NB4 (cell line): Measurements from ENCODE around the gene RBMS1.

Source experiments
- DNase-seq: peaks from one replicate; pipeline ENCODE4 v3.0.0; 2010; ENCODE audit warnings: low read depth
- H3K4me3 ChIP-seq: one replicate; pipeline ENCODE4 v1.5.1; 2011; ENCODE audit warnings: mild to moderate bottlenecking, low read depth, low read length, moderate library complexity
- CTCF ChIP-seq: IDR thresholded peaks from one replicate; pipeline ENCODE4 v1.5.1; 2012; ENCODE audit warnings: low read depth, low read length
- MYC ChIP-seq: IDR thresholded peaks from 2 replicates; pipeline ENCODE4 v1.6.1; 2011; ENCODE audit warnings: low read depth, low read length
- POLR2A ChIP-seq: IDR thresholded peaks from 2 replicates; pipeline ENCODE4 v1.6.1; 2011; ENCODE audit warnings: mild to moderate bottlenecking; ENCODE audit not compliant: insufficient read length; ENCODE audit errors: extremely low read depth
- TF ChIP-seq, protein P1 (sequence below): IDR thresholded peaks from 2 replicates; pipeline ENCODE4 v1.6.1; 2011; ENCODE audit warnings: low read depth, low read length

The RBMS1 gene

DNA sequence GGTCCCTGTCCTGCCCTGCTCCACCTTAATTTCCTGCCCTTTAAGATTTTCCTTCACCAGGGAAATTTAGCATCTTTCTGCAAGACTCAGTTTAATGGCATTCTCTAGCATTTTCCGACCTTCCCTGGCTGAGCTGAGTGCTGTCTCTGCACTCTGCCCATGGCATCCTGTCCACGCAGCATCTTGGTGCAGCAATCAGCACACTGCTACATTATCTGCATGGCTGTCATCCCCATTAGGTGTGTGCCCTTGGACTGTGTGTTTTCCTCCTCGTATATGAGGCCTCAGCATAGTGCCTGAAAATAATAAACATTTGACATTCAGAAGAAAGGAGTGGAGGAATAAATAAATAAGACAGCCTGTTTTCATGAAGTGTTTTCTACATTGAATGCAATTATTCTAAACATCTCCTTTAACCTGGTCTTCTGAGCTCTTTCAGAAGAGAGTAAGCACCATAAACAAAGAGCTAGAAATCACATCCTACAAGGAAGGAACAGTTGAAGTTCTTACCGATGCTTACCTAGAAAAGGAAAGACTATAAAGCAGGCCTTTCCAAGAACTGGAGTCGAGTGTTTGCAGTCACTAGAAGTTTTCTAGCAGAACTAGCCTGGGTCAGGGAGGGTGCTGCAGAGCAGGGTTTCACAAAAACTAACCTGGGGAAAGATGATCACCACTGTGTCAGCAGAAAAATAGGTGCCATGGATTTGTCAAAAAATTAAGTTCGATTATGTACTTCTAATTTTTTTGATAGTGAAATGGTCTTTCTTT lies 162.2 kb downstream of the RBMS1 start:
- no peak for DNase-seq
- TF ChIP-seq MYC (no peak), POLR2A (no peak), CTCF (no peak)
- TF ChIP-seq, protein P1, sequence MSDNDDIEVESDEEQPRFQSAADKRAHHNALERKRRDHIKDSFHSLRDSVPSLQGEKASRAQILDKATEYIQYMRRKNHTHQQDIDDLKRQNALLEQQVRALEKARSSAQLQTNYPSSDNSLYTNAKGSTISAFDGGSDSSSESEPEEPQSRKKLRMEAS, result no peak
- no peak overlapping the region for H3K4me3 ChIP-seq

DNA sequence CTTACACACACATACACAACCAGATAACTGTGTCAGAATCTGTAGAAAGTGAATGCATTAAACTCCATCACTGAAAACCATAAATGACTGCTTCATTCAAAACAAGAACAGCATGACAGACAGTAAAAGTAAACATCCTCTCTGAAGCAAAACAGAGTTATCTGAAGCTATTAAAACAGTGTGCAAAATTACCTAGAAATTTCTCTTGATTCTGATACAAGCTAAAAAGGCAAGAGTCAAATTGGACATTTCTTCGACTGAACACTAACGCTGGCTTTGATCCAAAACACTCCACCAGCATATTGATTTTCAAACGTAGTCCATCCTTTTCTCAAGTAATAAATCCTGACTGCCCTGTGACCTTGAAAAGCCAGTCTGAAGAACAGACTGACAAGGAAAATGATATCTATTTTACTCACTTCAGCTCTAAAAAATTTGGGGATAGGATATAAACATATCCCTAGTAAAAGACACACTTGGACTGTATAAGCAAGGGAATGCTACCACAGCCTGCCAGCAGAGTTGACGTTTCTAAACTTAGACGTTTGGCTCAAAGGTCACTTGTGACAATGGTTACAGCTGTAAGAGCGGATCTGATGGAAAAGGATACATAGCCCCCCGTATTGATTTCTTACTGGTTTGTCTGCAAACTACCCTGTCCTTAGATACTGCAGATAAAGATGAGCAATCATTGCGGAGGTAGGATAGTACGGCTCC lies 164.6 kb downstream of the RBMS1 start:
- no peak for DNase-seq
- no peak for TF ChIP-seq MYC
- TF ChIP-seq, protein P1, result no peak
- TF ChIP-seq CTCF, result no peak
- no peak for TF ChIP-seq POLR2A
- no peak overlapping the region for H3K4me3 ChIP-seq

DNA sequence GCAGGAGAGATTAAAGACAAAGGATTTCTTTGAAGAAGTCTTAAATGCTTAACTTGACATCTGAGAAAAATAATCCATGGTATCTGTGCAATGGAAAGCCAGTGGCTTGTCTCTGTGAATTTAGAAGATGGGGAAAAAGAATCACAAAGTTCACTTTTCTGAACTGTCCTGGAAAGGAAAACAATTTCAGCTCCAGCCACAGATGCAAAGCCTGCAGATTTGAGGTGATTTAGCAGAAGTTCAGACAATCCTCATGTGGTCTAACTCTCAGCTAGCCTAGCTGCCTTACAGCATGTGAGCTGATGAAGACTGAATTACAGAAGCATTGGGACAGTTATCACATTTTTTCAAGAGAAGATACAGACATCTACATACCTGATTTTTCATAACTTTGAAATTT lies 166.8 kb downstream of the RBMS1 start:
- TF ChIP-seq POLR2A (no peak), MYC (no peak), CTCF (no peak)
- TF ChIP-seq, protein P1, result no peak
- H3K4me3 ChIP-seq, result no peak overlapping the region
- DNase-seq, result no peak

DNA sequence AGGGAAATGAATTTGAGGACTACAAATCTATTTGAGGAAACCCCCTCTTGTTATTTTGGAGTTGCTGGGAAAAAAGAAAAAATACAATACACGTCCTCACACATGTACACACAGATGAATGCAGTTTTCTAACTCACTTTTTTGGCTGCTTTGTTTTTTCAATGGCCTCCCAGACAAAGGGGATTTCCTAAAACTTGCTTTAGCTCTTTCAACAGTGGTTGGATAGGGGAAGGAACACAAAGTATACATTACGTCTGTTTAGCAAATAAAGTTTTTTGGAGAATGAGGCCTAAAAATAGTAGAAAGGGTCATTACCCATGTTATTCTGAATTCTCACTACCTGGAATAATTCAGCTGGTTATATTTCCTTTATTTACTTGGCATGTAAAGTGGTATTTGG lies 168.2 kb downstream of the RBMS1 start:
- TF ChIP-seq POLR2A, result no peak
- no peak for DNase-seq
- H3K4me3 ChIP-seq, result no peak overlapping the region

DNA sequence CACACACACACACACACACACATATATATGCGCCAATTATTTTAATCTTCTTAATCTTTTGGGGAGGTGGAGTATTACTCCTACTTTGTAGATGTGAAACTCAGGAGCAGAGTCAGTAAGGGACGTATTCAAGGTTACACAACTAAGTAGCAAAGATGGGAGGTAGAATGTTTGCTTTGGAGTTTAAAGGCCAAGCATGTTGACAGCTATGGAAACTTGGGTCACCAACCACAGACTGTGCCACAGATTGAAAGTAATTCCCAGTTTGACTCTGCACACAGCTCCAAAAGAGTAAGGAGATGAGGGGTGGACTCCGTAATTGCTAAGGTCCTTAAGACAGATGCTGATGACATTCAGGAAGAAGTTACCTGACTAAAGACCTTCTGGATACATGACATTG lies 168.7 kb downstream of the RBMS1 start:
- TF ChIP-seq MYC (no peak), CTCF (no peak), POLR2A (no peak)
- TF ChIP-seq, protein P1, result no peak
- DNase-seq, result no peak
- no peak overlapping the region for H3K4me3 ChIP-seq

DNA sequence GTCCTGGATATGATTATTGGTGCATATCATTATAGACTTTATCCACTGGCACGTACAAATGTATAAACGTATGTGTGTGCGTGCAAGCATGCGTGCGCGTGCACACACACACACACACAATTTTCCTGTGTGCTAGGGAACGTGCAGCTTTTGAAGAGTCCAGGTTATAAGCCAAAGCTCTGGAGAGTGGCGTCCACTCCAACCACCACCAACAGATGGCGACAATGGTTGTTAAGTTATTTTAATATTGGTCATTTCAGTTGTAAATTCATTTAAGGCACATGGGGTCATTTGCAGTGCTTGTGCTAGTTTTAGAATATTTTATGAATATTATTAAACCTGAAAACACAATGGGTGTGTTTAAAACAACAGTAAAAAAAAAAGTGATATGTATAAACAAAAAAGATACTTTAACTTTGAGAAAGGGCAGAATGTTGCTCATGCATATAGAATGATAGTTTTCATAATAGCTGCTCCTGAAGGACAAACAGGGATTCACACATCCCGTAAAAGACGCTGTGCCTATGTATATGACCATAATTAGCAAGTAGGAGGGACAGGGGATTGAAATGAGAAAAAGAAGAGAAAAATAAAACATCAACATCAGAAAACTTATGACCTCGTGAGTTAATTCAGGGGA lies 169.3 kb downstream of the RBMS1 start:
- no peak for TF ChIP-seq POLR2A
- peak; percentile 72 for TF ChIP-seq CTCF
- TF ChIP-seq, protein P1, result no peak
- peak; percentile 22; the same call in 1 of the 2 replicates for TF ChIP-seq MYC
- no peak overlapping the region for H3K4me3 ChIP-seq
- DNase-seq, result peak; percentile 69
